ENCODE data around the gene SLC12A2.

Gene SLC12A2

DNA sequence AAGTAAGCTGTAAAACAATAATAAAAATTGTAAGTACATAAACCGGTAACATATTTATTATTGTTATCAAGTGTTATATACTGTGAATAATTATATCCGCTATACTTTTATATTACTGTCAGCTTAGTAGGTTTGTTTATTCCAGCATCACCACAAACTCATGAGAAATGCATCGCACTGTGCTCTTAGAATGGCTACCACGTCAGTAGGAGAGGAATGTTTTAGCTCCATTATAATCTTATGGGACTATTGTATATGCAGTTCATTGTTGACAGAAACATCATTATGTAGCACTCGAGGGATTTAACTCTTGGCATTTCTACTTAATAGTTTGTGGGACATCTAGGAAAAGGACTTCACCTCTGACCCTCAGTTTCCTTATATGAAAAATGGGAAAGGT, 16.4 kb downstream of the SLC12A2 start:
- no peak for DNase-seq

DNA sequence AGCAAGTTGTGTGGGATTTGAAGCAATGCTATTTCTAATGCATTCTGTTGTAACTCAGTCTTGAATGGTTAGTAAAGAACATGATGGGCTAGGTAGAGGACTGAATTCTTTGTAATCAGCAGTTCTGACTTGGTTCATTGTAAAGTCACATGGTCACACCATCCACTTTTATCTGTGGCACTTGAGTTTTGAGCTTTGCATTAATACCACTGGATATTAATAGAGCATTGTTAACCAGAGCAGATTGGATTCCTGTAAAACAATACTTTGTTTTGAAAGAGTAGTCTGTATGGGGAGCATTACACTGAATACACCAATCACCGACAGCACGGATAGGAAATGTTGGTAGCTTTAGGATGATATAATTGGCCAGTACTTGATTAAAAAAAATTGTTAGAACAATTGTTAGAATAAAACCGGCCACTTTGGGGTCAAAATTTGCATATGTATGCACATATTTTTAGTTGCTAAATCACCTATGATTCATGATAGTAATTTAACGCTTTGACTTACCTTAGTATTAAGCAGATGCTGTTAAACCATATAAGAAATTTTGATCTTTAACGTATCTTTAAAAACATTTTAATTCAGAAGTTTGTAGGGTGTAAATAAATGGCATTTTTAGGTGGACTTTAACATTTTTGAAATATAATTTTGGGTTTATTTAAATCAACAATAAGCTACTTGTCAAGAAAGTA, 17.4 kb downstream of the SLC12A2 start:
- DNase-seq, result no peak

- no peak for DNase-seq
These were observed 18.1 kb downstream of the SLC12A2 start for GRCh38 chr5:128101676-128102075.

DNA sequence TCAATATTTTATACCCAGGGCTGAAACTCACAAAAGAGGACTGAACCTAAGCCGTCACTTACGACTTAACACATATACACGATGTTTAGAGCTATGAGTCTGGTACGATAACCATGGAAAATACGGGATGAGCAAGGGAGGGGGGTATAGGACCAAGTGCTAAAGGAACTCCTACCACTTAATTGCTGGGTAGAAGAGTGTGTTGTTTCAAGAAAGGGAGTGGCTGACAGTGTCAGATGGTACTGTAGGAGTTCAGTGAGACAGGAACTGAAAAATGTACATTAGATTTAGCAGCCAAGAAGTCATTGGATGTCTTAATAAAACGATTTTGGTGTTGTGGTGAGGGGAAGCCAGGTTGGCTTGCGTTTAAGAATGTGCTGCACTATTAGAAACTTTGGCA, 21.6 kb downstream of the SLC12A2 start:
- no peak for DNase-seq

- no peak for DNase-seq
These were observed 25.6 kb downstream of the SLC12A2 start for GRCh38 chr5:128109138-128109537.

DNA sequence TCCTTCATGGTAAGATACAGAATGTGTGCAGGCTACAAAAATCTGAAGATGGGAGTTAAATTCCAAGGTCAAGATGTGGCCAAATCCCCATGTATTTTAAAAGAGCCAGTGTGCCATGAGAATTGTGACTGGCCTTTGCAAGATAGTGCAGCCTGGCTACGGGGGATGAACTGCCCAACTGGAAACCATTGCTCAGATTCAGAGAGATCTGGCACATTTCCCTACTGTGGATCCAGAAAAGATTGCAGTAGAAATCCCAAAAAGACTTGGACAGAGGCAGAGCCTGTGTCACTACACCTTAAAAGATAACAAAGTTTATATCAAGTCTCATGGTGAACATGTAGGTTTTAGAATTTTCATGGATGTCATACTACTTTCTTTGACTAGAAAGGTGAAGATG, 26.2 kb downstream of the SLC12A2 start:
- DNase-seq, result no peak

DNA sequence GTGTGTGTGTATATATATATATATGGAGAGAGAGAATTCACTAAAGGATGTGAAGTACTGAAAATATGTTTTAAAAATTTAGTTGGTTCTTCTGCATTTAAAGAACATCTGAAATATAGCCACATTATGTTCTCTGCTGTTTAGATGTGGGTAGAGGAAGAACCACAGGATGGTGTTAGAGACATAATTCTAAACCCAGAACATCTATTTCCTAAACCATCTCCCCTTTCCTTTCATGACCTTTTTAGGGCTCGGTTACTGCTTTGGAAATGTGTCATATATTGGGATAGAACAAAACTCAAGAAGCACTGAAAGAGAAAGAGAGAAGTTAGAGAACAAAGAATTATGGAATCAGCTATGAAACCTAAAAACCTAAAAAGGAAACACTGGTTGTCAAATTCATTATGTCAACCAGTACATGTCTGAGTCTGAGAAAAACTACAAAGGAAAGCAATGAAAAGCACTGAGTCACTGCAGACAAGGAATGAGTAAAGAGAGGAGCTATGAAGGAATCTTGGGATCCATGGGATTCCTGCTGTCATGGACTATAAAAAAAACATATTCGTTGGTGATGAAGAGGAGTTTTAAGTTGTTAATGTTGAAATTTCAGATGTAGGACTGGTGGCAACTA, 28.4 kb downstream of the SLC12A2 start:
- DNase-seq, result no peak

GRCh38 chr5:128116445-128116844, 32.9 kb downstream of the SLC12A2 start:
- DNase-seq, result no peak

DNA sequence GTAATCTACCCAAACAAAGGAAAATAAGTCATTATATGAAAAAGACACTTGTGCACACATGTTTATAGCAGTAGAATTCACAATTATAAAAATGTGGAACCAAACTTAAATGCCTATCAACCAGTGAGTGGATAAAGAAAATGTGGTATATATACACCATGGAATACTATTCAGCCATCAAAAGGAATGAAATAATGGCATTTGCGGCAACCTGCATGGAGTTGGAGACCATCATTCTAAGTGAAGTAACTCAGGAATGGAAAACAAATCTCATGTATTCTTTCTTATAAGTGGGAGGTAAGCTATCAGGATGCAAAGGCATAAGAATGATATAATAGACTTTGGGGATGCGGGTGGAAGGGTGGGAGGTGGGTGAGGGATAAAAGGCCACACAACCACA, 34.6 kb downstream of the SLC12A2 start:
- DNase-seq, result no peak

DNA sequence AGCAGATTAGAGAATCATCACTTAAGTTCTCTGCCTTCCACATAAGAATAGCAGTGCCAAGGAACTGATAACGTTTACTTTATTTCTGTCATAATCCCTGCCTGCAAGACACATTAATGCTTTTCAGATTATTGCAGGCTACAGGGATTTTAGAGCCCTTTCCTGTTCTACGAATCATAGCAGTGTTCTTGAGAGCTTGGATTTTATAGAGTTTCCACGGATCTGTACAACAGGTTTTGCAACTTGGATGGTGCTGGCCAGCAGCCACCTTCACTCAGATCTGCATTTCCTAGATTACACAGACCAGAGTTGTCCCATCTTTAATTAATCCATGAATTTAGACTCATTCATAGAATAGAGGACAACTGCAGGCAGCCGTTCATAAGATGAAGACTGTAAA, 38.1 kb downstream of the SLC12A2 start:
- no peak for DNase-seq

DNA sequence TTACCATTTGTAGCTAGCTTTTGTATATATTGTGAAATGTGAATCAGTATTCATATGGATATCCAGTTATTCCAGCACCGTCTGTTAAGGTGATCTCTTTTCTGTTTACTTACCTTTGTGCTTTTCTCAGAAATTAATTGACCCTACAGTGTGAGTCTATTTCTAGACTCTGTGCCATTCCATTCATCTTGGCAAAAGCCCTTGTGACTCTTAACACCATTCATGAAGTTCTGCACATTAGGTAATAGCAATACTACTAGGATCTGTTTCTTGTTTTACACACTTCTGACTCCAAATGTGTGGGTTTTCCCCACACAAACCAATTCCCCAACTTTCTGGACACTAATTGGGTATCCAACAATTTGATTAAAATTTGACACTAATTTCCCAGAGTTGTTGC, 40.4 kb downstream of the SLC12A2 start:
- no peak for DNase-seq

DNA sequence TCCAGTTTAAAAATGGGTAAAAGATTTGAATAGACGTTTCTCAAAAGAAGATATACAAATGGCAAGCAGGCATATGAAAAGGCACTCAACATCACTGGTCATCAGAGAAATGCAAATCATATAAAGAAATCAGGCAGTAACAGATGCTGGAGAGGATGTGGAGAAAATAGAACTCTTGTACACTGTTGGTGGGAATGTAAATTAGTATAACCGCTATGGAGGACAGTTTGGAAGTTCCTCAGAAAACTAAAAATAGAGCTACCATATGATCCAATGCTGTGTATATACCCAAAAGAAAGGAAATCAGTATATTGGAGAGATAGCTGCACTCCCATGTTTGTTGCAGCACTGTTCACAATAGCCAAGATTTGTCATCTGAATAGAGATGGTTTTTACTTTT, 42.7 kb downstream of the SLC12A2 start:
- DNase-seq, result no peak

DNA sequence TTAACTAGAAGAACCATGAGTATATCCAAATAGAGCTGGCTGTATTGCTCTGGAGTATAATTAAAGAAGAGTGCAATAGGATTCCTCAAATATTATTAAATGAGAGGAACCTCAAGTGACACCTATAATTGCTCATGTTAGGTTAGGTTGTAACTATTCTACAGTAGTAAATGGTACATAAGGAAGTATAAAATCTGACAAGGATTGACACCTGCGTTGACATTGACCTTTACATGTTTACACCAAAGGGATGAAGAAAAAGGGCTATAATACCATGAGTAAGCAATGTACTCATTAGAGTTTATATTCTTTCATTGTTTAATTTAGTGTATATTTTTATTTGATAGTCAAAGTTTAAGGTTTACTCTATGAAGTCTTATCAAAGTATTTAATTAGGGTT, 48.9 kb downstream of the SLC12A2 start:
- no peak for DNase-seq

- DNase-seq, result no peak
These were observed 51.7 kb downstream of the SLC12A2 start for GRCh38 chr5:128135286-128135685.

GRCh38 chr5:128143911-128144310, 60.3 kb downstream of the SLC12A2 start:
- DNase-seq, result no peak

GRCh38 chr5:128144491-128144890, 60.9 kb downstream of the SLC12A2 start:
- no peak for DNase-seq

- DNase-seq, result no peak
These were observed 63.1 kb downstream of the SLC12A2 start for GRCh38 chr5:128146671-128147070.

GRCh38 chr5:128154943-128155342, 71.4 kb downstream of the SLC12A2 start:
- DNase-seq, result no peak

GRCh38 chr5:128155776-128156175, 72.2 kb downstream of the SLC12A2 start:
- no peak for DNase-seq

GRCh38 chr5:128156521-128156920, 73.0 kb downstream of the SLC12A2 start:
- DNase-seq, result no peak

- DNase-seq, result no peak
These were observed 74.8 kb downstream of the SLC12A2 start for GRCh38 chr5:128158342-128158741.

DNA sequence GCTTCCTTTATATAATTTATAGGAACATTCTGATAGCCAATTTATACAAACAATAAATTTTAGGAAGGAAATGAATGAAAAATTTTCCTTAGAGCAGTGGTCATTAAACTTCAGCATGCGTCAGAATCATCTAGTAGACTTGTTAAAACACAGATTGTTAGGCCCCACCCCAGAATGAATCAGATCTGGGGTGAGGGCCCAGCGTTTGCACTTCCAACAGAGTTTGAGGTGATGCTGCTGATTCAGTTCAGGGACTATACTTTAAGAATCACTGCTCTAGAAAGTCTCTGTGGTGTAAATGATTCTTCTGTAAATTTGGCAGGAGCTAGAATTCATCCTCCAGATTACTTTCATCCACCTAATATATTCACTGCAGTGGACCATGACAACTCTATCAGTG, 80.4 kb downstream of the SLC12A2 start:
- no peak for DNase-seq

DNA sequence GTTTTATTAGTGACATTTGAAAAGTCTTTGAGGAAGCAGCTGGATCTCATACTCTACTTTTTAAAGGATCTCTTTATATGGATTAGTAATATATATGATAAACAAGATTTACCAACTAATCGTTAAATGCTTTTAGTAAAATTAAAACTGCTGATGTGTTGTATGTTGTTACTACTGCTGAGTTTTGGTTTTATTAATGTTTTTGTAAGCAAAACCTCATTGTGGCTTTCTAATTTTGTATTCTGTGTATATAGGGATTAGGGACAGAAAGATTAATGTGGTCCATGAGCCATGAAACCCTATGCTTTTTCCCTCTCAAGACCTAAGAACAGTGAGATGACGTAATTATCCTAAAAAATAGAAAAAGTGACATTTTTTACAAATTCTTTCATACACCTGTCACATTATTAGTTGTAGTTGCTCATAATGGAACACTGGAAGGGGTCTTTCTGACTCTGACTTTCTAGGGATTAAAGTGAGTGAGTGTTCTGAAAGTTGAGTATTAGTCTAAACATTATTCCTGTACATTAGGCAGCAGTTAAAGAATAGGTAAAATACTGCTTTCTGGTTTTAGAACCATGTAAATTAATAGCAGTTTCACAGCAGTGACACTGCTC, 85.9 kb downstream of the SLC12A2 start:
- no peak for DNase-seq

DNA sequence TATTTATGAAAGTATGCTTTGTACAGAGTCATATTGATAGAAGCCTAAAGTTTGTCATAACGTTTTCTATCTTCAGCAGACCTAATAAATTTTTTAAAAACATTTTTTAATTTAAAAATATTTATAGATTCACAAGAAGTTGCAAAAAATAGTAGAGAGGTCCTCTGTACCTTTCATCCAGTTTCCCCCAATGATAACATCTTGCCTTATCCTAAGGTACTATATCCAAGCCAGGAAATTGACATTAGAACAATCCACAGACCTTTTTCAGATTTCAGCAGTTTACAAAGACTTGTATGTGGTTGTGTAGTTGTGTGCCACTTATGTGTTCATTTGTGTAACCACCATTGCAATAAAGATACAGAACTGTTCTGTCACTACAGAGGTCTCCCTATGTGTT, 88.5 kb downstream of the SLC12A2 start:
- DNase-seq, result no peak

- DNase-seq, result no peak
These were observed 91.4 kb downstream of the SLC12A2 start for GRCh38 chr5:128174951-128175350.

Data from CD4-positive, alpha-beta T cell treated with Interleukin-15 for 1 hour (primary cell).